ENCODE data around the gene RNASE9.
"Not testable (repeated sequence)": the region's sequence is repeated elsewhere in the genome, so short reads cannot be mapped to it uniquely, and the experiment has no call there.

DNA sequence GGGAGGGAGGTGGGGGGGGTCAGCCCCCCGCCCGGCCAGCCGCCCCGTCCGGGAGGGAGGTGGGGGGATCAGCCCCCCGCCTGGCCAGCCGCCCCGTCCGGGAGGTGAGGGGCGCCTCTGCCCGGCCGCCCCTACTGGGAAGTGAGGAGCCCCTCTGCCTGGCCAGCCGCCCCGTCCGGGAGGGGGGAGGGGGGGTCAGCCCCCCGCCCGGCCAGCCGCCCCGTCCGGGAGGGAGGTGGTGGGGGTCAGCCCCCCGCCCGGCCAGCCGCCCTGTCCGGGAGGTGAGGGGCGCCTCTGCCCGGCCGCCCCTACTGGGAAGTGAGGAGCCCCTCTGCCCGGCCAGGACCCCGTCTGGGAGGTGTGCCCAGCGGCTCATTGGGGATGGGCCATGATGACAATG, 54.1 kb downstream of the RNASE9 start:
- TF ChIP-seq, protein P1, sequence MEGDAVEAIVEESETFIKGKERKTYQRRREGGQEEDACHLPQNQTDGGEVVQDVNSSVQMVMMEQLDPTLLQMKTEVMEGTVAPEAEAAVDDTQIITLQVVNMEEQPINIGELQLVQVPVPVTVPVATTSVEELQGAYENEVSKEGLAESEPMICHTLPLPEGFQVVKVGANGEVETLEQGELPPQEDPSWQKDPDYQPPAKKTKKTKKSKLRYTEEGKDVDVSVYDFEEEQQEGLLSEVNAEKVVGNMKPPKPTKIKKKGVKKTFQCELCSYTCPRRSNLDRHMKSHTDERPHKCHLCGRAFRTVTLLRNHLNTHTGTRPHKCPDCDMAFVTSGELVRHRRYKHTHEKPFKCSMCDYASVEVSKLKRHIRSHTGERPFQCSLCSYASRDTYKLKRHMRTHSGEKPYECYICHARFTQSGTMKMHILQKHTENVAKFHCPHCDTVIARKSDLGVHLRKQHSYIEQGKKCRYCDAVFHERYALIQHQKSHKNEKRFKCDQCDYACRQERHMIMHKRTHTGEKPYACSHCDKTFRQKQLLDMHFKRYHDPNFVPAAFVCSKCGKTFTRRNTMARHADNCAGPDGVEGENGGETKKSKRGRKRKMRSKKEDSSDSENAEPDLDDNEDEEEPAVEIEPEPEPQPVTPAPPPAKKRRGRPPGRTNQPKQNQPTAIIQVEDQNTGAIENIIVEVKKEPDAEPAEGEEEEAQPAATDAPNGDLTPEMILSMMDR (IDR thresholded peaks at IDR 0.05), result not testable (repeated sequence)
- not testable (repeated sequence) for TF ChIP-seq EZH2 (IDR thresholded peaks at IDR 0.05; ENCODE audit: borderline replicate concordance, insufficient read depth, low read depth, low read length, poor library complexity, severe bottlenecking)
